ENCODE results near the gene SPINK5.
"Not testable (repeated sequence)": the region's sequence is repeated elsewhere in the genome, so short reads cannot be mapped to it uniquely, and the experiment has no call there.

The SPINK5 gene, protein sequence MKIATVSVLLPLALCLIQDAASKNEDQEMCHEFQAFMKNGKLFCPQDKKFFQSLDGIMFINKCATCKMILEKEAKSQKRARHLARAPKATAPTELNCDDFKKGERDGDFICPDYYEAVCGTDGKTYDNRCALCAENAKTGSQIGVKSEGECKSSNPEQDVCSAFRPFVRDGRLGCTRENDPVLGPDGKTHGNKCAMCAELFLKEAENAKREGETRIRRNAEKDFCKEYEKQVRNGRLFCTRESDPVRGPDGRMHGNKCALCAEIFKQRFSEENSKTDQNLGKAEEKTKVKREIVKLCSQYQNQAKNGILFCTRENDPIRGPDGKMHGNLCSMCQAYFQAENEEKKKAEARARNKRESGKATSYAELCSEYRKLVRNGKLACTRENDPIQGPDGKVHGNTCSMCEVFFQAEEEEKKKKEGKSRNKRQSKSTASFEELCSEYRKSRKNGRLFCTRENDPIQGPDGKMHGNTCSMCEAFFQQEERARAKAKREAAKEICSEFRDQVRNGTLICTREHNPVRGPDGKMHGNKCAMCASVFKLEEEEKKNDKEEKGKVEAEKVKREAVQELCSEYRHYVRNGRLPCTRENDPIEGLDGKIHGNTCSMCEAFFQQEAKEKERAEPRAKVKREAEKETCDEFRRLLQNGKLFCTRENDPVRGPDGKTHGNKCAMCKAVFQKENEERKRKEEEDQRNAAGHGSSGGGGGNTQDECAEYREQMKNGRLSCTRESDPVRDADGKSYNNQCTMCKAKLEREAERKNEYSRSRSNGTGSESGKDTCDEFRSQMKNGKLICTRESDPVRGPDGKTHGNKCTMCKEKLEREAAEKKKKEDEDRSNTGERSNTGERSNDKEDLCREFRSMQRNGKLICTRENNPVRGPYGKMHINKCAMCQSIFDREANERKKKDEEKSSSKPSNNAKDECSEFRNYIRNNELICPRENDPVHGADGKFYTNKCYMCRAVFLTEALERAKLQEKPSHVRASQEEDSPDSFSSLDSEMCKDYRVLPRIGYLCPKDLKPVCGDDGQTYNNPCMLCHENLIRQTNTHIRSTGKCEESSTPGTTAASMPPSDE

DNA sequence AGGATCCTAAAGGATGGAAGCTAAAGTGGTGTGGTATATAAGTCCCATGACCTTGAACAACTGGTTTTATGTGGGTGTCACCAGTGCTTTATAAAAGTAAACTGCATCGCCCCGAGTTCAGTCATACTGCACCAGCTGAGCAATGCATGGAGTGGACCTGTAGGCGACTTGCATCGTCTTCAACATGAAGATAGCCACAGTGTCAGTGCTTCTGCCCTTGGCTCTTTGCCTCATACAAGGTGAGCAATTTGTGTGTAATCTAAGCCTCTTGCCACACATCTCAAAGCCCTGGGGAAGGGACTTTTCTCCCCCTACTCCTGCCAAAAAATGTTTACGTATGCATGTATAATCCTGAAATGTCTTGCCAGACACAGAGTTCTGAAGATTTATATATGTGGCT, at the start of gene SPINK5:
Gene SPINK5, plus strand, starts transcription at position 120 of the 400 bp plus-strand sequence. Its CDS starts 65 bp downstream, at position 185.
- no peak for DNase-seq

DNA sequence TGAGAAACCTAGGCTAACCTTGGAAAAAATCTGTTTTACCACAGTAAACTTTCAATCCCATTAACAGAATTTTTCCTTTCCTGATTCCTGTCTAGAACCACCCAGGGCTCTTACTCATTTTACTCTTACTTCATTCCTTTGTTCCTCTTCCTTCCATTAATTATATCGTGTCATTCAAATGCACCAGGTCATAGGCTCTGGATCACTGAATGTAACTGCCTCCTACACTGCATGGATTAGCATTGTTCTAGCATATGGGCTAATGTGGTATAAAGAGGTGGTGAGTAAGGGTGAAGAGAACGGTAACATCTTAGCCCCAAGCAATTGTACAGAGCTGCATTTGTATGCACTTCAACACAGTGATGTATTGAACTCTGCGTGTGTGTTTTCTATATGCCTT, 49.5 kb upstream of the SPINK5 start:
- DNase-seq: no peak

DNA sequence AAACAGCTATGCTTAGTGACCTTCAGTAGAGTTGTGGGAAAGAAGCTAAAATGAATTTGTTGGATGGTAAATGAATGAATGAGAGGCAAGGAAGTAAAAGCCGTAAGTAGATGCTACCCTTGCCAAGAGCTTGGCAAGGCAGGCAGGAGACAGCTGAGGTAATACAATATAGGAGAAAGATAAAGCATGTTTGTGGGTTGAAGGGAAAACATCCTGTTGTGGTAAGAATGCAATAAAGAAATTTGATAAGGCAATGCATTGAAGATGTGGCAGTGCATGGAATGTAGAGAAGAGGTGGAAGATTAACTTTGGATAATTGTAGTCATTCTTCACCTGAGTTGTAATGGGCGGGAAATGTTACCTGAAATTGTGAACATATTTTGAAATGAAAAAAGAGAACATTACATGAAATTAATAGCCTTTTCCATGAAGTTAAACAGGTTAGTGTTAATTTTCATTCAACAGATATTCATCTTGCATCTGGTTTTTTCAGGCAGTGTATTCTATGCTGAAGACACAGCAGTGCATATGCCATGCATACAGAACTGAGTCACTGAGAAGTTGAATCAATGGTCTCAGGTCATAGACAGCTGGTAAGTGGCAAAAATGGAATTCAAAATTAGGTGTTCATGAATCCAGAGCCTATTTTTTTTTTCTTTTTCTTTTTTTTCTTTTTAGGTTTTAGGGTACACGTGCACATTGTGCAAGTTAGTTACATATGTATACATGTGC, 43.4 kb upstream of the SPINK5 start:
- DNase-seq: no peak

DNA sequence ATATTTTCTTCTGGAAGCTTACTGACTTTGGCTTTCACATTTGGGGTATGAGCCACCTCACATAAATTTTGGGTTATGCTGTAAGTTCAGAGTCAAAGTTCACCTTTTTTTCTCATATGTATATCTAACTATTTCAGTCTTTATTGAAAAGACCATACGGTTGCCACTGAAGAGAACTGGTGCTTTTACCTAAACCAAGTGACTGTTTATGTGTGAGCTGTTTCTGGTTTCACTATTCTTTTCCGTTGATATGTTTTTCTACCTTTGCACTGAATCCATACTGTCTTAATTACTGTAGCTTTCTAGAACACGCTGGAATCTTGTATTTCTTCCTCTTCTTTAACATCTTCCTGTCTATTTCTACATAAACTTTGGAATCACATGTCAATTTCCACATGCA, 36.3 kb upstream of the SPINK5 start:
- no peak for DNase-seq

DNA sequence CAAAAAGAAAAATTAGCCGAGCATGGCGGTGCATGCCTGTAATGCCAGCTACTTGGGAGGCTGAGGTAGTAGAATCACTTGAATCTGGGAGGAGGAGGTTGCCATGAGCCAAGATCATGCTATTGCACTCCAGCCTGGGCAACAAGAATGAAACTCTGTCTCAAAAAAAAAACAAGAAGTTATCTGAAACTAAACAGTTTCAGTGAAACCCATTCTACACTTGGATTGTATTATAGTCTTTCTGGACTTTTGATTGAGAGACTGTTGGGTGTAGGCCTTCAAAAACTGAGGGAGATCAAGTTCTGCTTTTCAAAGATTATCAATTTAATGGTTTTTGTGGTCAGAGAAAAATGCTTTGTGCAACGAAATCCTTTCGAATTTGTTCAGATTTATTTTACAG, 34.6 kb upstream of the SPINK5 start:
- DNase-seq: no peak

DNA sequence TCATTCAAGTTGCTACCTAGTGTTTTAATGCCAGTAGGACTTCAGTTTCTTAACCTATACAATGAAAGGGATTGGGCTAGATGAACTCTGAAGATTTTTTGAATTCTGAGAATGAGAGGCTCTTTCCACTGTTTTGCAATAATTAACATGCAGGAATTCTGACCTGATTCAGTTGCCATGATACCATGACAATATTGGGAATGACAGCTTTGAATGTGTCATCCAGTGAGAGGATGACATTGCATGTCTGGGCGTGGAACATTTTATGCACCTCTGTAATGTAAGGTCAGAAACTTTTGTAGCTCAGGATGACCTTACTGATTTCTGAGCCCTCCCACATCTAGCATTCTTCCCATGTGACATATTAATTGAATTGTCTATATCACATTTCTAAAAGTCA, 30.6 kb upstream of the SPINK5 start:
- no peak for DNase-seq

DNA sequence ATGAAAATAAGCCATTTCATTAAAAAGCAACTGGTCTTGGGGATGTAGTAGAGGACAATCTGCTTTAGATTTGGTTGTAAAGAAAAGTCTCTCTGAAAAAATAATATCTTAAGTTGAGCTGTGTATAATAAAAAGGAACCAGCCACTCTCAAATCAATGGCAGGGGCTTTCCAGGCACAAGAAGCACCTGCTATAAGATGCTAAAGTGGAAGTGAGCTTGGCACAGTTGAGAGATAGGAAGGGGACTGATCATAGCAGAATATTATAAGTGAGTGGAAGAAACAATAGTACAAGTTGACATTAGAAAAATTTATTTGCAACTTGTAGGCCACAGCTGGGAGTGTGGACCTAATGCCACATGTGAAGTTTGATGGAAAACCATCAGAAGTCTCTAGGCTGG, 28.1 kb upstream of the SPINK5 start:
- no peak for DNase-seq

DNA sequence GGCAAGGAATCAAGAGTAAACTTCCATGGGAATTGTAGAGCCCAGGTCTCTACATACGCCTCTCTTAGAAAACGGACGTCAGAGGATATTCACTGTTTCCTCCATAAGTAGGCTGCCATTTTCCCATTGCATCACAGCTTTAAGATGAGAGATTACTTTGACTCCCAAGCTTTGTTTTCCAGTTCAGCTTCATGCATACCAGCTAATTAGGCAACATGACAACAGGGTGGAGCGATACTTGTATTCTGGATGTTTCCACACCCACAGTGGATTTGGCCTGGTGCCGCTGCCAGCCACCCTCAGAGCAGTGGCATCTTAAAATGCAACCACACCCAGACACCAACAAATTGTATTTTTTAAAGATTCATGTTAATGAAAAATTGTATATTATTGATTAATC, 20.9 kb upstream of the SPINK5 start:
- DNase-seq: no peak

DNA sequence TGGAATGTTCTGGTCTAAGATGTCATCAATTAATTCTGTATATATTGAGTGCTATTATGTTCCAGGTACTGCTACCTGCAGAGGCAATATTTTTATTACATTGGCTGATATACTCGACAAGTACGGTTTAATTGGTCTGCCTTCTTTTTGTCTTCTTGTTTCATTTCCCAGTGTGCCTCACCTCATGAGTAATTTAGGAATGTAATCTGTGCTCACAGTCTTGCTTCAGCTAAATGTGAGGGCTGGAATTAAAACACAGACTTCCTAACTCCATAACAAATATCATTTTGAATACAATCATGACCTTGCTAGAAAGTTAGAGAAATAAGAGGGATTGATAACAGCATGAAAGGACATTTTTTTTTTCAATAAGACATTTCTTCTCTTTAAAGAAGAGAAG, 20.1 kb upstream of the SPINK5 start:
- no peak for DNase-seq

DNA sequence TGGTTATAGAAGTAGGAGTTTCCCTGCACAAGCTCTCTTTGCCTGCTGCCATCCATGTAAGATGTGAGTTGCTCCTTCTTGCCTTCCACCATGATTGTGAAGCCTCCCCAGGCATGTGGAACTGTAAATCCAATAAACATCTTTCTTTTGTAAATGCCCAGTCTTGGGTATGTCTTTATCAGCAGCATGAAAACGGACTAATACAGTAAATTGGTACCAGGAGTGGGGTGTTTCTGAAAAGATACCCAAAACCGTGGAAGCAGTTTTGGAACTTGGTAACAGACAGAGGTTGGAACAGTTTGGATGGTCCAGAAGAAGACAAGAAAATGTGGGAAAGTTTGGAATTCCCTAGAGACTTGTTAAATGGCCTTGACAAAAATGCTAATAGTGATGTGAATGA, 8.6 kb upstream of the SPINK5 start:
- not testable (repeated sequence) for DNase-seq

DNA sequence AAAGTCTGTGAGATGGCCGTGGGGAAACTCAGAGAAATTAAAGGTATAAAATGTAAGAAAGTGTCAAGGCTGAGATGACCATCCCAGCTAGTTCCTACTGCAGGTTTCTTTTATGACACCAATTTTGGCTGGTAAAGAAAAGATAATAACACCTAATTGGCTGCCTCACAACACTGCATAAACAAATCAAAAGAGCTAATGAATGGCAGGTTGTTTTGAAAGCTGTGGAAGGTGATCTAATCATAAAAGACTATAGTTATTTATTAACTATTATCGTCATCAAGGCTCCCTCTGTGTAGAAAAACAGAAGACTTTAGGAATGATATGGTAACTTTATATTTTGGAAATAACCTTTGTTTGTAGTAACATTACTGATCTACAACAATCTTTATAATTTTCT, 3.5 kb upstream of the SPINK5 start:
- DNase-seq: no peak

DNA sequence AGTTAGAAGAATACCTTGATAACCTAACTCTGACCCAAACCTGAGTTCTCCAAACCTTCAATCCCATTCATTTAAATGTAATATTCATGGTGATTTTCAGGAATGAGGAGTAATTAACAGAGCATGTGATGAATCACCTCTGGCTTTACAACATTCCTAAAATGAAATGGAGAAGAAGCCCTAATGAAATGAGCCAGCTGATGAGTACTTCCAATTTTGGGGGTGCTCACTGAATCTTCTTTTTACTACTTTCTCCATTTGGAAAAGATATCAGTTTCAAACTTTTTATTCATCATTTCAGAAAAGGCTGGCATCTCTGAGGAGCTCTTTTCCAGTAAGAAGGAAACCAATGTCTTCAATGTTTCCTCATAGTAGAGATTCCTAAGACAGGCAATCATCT, 2.9 kb upstream of the SPINK5 start:
- DNase-seq: no peak

DNA sequence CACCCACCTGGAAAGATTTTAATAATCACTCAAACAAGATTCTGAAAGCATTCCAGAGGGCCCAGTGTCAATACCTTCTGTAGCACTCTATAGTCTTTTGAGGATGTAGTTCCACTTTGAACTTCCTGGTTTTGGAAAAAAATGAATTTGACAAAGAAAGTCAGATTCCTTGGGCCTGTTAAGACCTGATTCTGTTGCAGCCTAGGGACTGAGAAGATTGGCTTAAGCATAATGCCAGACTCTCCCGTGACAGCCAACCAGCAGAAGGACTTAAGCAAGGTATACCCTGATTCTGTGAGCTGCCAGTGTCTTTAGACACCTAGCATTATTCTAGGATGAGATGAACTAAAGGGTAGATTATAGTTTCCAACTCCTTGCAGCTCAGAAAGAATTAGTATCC, 6.8 kb downstream of the SPINK5 start:
- no peak for DNase-seq

DNA sequence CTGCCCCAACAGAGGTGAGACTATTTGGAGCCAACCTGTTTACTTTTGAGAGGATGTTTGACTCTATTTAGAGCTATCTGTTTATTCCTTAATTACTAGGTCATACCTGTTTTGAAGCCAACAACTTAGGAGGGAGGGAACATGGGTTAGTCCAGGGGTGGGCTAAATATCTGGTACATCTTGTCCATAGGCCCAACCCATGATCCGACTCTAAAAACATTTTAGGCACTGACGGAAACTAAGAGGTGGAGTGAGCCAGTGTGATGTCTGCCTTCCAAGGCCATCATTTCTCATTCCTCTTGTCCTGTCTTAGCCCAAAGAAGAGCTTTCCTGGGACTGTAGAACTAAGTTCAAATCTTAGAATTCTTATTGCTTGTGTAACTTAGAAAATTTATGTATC, 8.4 kb downstream of the SPINK5 start:
- DNase-seq: no peak

DNA sequence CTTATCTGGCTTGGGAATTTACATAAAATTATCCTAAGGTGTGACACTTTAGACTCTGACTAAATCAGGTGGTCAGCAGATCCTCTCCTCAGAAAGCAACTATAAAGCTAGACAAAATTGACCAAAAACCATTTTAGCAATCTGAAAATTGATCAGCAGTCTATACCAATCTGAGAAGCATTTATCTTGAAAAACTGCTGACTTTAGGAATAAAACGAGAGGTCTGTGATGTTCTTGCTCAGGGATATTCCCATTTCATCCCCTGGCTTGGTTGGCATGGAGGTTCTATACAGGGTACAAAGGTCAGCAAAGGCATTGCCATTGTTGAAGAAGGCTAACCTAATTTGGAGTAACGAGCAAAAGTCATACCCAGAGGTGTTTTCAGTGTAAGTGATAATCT, 11.7 kb downstream of the SPINK5 start:
- DNase-seq: no peak

DNA sequence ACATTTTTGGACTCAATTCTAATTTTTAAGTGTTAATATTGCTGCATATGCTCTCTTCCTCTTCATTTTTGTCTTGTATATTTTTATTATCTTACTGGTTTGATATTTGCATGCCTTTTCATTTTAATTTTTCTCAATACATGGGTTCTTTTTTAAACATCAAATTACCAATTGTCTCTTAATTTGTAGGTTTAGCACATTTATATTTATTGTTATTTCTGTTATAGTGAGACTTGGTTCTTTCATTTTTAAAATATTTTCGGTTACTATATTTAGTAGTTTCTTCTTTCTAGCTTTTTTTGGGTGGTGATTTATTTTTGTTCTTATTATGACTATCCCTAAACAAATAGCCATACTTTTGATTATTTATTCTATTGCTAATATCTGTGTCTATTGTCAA, 19.4 kb downstream of the SPINK5 start:
- DNase-seq: no peak

DNA sequence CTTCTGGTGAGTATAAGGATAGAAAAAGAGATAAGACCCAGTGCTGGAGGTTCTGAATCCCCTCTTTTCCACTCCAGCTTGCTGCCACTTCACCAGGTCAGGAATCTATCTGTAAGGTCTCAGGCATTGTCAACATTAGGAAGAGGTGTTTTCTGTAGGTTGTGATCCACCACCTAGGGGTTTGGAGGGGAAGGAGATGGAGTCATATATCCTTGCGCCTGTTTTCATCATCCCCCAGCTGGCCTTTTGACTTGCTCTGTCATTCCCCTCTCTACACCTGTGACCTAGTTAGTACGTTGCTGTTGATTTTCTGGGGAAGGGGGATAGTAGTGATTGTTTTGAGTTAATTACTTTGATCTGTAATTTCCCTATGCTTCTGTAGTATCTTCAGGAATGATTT, 20.5 kb downstream of the SPINK5 start:
- no peak for DNase-seq

DNA sequence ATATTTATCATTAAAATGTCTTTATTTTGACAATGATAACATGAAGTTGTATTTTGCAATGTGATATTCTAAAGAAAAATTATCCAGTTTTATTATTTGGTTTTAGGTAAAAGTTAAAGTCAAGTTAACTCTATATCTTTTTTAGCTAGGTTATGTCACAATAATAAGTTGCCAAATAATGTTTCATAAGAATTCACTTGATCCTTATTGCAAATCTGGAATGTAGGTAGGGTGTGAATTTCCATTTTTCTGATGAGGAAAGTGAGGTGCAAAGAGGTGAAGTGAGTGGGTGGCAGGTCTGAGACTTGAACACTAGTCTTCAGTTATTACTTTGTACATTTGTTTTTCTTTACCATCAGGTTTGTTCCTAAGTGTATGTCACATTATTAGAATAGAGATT, 21.5 kb downstream of the SPINK5 start:
- no peak for DNase-seq

DNA sequence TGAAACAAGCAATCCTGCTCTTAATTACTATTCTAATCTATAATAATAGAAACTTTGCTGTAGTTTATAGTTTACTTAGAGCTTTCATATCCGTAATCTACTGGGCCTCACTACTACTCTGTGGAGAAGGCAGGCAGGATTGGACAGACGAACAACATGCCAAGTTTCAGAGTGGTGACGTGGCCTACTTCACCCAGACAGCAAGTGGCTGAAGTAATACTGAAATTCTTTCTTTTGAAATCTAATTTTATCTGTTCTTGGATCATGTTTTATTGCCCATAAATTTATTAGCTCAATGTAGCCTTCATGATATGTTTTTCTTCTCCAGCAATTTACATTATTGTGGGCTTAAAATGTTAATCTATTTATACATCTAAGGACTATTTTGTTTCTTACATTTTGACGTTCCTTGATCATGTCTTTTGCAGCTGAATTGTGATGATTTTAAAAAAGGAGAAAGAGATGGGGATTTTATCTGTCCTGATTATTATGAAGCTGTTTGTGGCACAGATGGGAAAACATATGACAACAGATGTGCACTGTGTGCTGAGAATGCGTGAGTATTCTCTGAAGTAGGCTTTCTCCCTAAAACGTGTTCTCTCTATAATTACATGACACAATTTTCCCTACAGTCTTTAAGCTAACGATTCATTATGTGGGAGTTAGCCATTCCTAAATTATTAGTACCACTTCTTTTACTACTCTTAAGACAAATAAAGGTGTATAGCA, 22.4 kb downstream of the SPINK5 start:
- no peak for DNase-seq

DNA sequence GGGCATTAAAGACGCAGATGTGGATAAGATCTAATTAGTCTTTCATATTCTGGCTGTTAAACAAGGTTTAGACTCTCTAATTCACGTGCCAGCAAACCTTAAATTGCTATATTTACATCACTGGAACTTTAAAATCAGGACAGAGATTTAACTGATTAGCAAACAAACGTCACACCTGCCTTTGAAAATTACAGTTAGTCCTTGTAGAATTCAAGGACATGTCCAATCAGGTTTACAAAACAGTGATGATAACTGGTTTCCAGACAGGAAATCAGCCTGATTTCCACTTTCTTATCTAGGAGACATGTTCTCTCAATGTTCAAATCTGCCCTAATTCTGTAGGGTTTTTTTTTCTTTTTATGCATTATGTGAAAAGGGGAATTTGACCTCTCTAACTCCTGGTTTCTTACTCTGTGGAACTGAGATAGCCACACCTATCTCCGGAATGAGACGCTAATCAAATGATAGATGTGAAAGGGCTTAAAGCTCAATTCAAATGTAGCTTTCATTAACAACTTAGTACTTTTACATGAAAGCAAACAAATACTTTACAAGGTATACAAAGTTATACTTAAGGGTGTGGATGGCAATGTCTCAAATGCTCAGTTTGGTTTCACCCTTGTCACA, 26.5 kb downstream of the SPINK5 start:
- DNase-seq: no peak

DNA sequence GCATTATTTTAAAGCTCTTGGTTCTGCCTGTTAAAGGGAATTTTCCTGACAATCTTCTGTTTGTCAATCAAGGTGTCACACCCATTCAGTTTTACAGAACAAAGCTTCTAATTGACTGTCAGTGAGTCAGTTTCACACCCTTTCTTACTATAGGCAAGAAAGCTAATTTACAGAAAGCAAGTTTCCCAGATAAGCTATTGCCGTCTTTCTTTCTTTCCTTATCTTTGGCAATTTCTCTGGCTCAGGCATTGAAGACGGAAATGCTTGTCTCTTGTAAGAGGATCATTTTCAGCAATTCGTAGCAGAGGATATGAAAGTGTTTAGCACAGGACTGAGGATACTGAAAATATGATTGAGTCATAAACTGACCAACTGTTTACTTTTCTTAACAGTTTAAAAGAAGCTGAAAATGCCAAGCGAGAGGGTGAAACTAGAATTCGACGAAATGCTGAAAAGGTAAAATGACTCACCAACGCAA, 27.0 kb downstream of the SPINK5 start:
- DNase-seq: no peak
